ENCODE data around the gene PRKCE. TPM values are rescaled to one million over a fixed set of nuclear protein-coding genes. Genes with fewer than 3 reads are reported as not detected.

PRKCE gene
- total RNA-seq, 1 donor from 2014 or later, result 12.0 TPM

DNA sequence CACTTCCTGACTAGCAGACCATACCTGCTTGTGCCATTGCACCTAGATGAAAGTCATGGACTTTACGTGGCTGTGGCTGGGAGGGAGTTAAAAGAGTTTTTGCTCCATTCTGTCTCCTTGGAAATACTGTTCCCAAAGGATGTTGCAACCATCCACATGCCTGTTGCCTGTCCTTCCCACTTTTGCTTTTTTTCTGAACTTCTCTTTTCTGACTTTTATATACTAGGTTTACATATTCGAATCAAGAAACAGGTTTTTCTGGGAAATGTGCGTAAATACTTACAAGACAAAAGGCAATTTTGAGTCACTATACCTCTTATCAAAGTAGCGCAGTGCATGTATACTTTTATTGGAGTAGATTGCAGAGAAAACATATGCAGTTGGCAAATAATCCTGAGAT, 244.8 kb downstream of the PRKCE start:
- Mint-ChIP-seq H3K4me1 (ENCODE audit: low read depth) (peaks cover 19% of the 10 kb centered on the region), H3K4me3 (ENCODE audit: unreplicated experiment) (no peak overlapping the region), H3K36me3 (ENCODE audit: low read depth) (no peaks in the 10 kb centered on the region), H3K9me3 (ENCODE audit: low read depth) (no peaks in the 10 kb centered on the region), H3K27ac (ENCODE audit: unreplicated experiment) (peak overlapping the region; percentile 27), H3K27me3 (ENCODE audit: low read depth) (no peaks in the 10 kb centered on the region)
- no peak for DNase-seq (ENCODE audit: low spot score)
- TF ChIP-seq, protein P1, sequence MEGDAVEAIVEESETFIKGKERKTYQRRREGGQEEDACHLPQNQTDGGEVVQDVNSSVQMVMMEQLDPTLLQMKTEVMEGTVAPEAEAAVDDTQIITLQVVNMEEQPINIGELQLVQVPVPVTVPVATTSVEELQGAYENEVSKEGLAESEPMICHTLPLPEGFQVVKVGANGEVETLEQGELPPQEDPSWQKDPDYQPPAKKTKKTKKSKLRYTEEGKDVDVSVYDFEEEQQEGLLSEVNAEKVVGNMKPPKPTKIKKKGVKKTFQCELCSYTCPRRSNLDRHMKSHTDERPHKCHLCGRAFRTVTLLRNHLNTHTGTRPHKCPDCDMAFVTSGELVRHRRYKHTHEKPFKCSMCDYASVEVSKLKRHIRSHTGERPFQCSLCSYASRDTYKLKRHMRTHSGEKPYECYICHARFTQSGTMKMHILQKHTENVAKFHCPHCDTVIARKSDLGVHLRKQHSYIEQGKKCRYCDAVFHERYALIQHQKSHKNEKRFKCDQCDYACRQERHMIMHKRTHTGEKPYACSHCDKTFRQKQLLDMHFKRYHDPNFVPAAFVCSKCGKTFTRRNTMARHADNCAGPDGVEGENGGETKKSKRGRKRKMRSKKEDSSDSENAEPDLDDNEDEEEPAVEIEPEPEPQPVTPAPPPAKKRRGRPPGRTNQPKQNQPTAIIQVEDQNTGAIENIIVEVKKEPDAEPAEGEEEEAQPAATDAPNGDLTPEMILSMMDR (IDR thresholded peaks at IDR 0.05), result no peak

DNA sequence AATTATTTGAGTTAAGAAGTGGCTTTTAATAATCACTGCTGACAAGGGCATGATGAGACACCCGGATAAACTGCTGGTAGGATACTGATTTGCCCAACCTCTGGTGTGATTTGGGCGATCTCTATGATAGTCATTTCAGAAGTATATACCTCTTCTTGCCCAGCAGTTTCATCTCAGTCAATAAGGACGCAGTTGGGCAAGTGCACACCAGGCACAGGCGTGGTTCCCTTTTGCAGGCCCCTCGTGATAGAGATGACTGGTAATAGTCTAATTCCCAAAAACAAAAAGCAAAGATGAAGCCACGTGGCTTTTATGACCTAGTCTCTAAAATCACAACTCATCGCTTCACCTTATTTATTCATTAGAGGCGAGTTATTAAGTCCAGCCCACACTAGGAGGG, 246.4 kb downstream of the PRKCE start:
- peaks cover 11% of the 10 kb centered on the region for H3K4me1 Mint-ChIP-seq (ENCODE audit: low read depth)
- H3K27ac Mint-ChIP-seq (ENCODE audit: unreplicated experiment), result no peak overlapping the region
- no peaks in the 10 kb centered on the region for H3K9me3 Mint-ChIP-seq (ENCODE audit: low read depth)
- H3K4me3 Mint-ChIP-seq (ENCODE audit: unreplicated experiment), result no peak overlapping the region
- H3K27me3 Mint-ChIP-seq (ENCODE audit: low read depth), result no peaks in the 10 kb centered on the region
- H3K36me3 Mint-ChIP-seq (ENCODE audit: low read depth), result no peaks in the 10 kb centered on the region
- no peak for DNase-seq (ENCODE audit: low spot score)
- TF ChIP-seq, protein P1 (IDR thresholded peaks at IDR 0.05), result no peak

DNA sequence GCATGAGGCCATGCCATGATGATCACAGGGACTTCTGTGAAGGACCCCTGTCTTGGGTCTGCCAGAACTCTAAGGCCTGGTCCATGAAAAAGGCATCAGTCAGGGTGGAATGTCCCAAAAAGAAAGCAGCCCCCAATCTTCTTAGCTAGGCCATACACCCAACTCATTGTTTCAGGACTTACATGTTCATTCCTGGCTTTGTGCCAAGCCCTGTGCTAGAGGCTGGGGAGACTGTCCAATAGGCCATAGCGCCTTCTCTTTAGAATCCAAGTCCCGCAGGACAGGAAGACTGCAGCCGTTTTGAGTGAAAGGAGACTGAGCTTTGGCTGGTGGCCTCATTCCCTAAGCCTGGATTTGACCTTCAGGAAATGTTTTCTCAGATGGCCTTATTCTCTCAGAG, 247.3 kb downstream of the PRKCE start:
- TF ChIP-seq, protein P1 (IDR thresholded peaks at IDR 0.05), result no peak
- Mint-ChIP-seq H3K27ac (ENCODE audit: unreplicated experiment) (no peak overlapping the region), H3K4me3 (ENCODE audit: unreplicated experiment) (no peak overlapping the region), H3K9me3 (ENCODE audit: low read depth) (no peaks in the 10 kb centered on the region), H3K27me3 (ENCODE audit: low read depth) (no peaks in the 10 kb centered on the region), H3K36me3 (ENCODE audit: low read depth) (no peaks in the 10 kb centered on the region), H3K4me1 (ENCODE audit: low read depth) (peaks cover 8% of the 10 kb centered on the region)
- DNase-seq (ENCODE audit: low spot score), result no peak

- H3K4me1 Mint-ChIP-seq (ENCODE audit: low read depth), result peaks cover 8% of the 10 kb centered on the region
- no peaks in the 10 kb centered on the region for H3K9me3 Mint-ChIP-seq (ENCODE audit: low read depth)
- H3K27ac Mint-ChIP-seq (ENCODE audit: unreplicated experiment), result no peak overlapping the region
- H3K4me3 Mint-ChIP-seq (ENCODE audit: unreplicated experiment), result no peak overlapping the region
- TF ChIP-seq, protein P1 (IDR thresholded peaks at IDR 0.05), result no peak
- H3K36me3 Mint-ChIP-seq (ENCODE audit: low read depth), result no peaks in the 10 kb centered on the region
- H3K27me3 Mint-ChIP-seq (ENCODE audit: low read depth), result no peaks in the 10 kb centered on the region
- no peak for DNase-seq (ENCODE audit: low spot score)
These were observed 248.5 kb downstream of the PRKCE start for GRCh38 chr2:45899926-45900325.

GRCh38 chr2:45901468-45902032, 250.1 kb downstream of the PRKCE start:
- no peaks in the 10 kb centered on the region for H3K9me3 Mint-ChIP-seq (ENCODE audit: low read depth)
- TF ChIP-seq, protein P1 (IDR thresholded peaks at IDR 0.05), result no peak
- no peaks in the 10 kb centered on the region for H3K36me3 Mint-ChIP-seq (ENCODE audit: low read depth)
- no peak overlapping the region for H3K4me3 Mint-ChIP-seq (ENCODE audit: unreplicated experiment)
- no peaks in the 10 kb centered on the region for H3K27me3 Mint-ChIP-seq (ENCODE audit: low read depth)
- no peaks in the 10 kb centered on the region for H3K4me1 Mint-ChIP-seq (ENCODE audit: low read depth)
- DNase-seq (ENCODE audit: low spot score), result no peak
- no peak overlapping the region for H3K27ac Mint-ChIP-seq (ENCODE audit: unreplicated experiment)
